Measurements from ENCODE around the gene COPB1.

The COPB1 gene

DNA sequence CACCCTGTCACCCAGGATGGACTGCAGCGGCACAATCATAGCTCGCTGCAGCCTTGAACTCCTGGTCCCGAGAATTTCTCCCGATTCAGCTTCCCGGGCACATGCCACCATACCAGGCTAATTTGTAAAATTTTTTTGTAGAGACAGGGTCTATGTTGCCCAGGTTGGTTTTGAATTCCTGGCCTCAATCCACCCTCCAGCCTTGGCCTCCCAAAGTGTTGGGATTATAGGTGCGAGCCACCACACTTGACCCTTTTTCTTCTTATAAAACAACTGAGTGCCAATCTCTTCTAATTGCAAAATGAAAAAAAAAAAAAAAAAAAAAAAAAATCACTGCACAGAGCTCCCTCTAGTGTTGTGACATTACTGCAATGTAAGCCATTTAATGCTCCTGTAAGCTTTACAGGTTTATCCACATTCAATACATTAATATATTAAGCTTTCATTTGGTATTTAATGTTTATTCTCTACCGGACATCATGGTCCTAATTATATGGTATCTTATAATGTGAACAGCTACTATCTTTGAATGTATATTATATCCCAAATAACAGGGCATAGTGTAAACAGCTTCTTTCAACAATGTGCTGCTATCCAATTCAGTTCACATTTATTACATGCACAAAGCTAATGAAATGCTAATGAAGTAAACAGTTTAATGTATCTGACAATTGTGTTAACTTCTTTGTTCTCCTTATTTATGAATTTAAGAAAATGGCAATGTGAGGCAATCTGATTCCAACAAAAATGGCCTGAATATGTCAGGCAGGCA lies 44.6 kb downstream of the COPB1 start:
- TF ChIP-seq, protein P1, sequence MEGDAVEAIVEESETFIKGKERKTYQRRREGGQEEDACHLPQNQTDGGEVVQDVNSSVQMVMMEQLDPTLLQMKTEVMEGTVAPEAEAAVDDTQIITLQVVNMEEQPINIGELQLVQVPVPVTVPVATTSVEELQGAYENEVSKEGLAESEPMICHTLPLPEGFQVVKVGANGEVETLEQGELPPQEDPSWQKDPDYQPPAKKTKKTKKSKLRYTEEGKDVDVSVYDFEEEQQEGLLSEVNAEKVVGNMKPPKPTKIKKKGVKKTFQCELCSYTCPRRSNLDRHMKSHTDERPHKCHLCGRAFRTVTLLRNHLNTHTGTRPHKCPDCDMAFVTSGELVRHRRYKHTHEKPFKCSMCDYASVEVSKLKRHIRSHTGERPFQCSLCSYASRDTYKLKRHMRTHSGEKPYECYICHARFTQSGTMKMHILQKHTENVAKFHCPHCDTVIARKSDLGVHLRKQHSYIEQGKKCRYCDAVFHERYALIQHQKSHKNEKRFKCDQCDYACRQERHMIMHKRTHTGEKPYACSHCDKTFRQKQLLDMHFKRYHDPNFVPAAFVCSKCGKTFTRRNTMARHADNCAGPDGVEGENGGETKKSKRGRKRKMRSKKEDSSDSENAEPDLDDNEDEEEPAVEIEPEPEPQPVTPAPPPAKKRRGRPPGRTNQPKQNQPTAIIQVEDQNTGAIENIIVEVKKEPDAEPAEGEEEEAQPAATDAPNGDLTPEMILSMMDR (IDR thresholded peaks at IDR 0.05; ENCODE audit: low read depth, low read length, missing control alignments) = peak; percentile 45
- in situ Hi-C loops (cut with HindIII; ENCODE audit: low sequenced_read_pairs) = no loop called here
- DNase-seq (ENCODE audit: low read depth) = peak; percentile 12
- H3K4me3 ChIP-seq (ENCODE audit: low read depth, low read length) = no peak overlapping the region

DNA sequence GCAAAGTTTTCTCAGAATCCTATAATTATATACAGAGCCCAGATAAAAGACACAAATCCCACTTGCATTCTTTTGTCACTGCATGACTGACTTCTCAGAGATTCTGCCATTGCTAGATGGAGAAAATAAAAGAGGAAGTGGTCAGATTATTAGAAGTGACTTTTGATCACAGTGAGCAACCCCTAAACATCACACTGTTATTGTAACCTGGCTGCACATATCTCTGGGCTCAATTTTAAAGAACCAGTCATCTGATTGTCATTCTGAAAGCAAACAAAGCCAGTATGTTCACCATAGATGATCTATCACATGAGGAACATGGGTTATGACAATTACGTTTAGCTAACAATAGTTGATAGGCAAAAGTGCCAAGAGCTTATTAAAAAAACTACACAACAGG lies 47.8 kb downstream of the COPB1 start:
- in situ Hi-C loops (cut with HindIII; ENCODE audit: low sequenced_read_pairs) = no loop called here
- no peak for DNase-seq (ENCODE audit: low read depth)
- TF ChIP-seq, protein P1 (IDR thresholded peaks at IDR 0.05; ENCODE audit: low read depth, low read length, missing control alignments) = no peak
- no peak overlapping the region for H3K4me3 ChIP-seq (ENCODE audit: low read depth, low read length)

DNA sequence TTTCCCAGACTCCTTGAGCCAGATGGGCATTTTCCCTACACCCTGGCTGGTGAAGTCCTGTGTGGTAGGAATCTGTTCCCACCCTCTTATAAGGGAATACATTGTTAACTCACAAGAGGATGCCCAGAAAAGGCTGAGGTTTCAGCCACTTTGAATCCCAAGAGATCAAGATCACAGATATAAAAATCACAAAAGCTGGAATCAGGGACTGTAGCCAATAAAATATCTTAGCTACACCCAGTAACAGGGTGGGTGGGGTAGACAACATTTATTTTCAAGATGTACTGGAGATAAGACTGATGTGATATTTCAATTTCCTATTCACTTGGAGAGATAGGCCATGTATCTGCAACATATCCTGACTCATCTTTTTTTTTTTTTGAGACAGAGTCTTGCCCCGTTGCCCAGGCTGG lies 50.3 kb downstream of the COPB1 start:
- no peak for DNase-seq (ENCODE audit: low read depth)

DNA sequence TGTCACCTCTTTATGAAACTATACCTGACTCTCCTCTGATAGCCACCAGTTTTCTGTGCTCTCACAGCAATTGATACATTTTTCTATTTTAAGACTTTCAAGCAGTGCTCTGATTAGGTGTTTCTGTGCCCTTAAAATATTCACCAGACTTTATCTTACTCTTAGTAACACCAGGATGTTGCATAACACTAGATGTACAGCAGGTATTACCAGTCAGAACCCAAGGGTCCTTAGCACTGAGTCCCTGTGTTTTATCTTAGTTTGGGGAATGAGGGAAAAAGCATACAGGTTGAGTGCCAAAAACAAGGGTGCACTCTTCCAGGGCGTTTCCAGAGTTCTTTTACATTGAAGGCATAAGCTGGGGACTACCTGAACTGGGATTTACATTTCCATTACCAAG lies 51.4 kb downstream of the COPB1 start:
- TF ChIP-seq, protein P1 (IDR thresholded peaks at IDR 0.05; ENCODE audit: low read depth, low read length, missing control alignments) = no peak
- no peak overlapping the region for H3K4me3 ChIP-seq (ENCODE audit: low read depth, low read length)
- no peak for DNase-seq (ENCODE audit: low read depth)
- in situ Hi-C loops (cut with HindIII; ENCODE audit: low sequenced_read_pairs) = no loop called here

More for the DNA sequence above, 50.3 kb downstream of the COPB1 start:
- TF ChIP-seq, protein P1 (IDR thresholded peaks at IDR 0.05; ENCODE audit: low read depth, low read length, missing control alignments) = no peak
- in situ Hi-C loops (cut with HindIII; ENCODE audit: low sequenced_read_pairs) = no loop called here
- H3K4me3 ChIP-seq (ENCODE audit: low read depth, low read length) = no peak overlapping the region

DNA sequence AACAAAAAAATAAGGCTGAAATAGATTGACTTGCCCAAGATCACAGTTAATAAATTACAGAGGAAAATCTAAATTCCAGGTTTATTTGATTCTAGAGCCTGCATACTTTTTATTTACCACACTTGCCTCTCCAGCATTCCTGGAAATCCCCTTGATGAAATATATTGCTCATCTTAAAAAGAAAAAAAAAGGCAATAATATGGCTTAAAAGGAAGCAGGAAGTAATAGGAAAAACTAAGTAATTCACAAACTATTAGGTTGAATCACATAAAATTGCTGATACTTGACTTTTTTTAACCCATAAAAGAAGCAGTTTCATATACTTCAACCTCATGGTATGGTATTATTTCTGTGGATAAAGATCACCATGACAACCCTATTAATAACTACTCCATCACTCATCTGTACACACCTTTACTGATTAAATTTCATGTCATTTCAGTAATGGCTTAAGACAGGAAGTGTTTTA lies 52.9 kb downstream of the COPB1 start:
- in situ Hi-C loops (cut with HindIII; ENCODE audit: low sequenced_read_pairs) = no loop called here
- TF ChIP-seq, protein P1 (IDR thresholded peaks at IDR 0.05; ENCODE audit: low read depth, low read length, missing control alignments) = no peak
- H3K4me3 ChIP-seq (ENCODE audit: low read depth, low read length) = no peak overlapping the region
- DNase-seq (ENCODE audit: low read depth) = no peak

DNA sequence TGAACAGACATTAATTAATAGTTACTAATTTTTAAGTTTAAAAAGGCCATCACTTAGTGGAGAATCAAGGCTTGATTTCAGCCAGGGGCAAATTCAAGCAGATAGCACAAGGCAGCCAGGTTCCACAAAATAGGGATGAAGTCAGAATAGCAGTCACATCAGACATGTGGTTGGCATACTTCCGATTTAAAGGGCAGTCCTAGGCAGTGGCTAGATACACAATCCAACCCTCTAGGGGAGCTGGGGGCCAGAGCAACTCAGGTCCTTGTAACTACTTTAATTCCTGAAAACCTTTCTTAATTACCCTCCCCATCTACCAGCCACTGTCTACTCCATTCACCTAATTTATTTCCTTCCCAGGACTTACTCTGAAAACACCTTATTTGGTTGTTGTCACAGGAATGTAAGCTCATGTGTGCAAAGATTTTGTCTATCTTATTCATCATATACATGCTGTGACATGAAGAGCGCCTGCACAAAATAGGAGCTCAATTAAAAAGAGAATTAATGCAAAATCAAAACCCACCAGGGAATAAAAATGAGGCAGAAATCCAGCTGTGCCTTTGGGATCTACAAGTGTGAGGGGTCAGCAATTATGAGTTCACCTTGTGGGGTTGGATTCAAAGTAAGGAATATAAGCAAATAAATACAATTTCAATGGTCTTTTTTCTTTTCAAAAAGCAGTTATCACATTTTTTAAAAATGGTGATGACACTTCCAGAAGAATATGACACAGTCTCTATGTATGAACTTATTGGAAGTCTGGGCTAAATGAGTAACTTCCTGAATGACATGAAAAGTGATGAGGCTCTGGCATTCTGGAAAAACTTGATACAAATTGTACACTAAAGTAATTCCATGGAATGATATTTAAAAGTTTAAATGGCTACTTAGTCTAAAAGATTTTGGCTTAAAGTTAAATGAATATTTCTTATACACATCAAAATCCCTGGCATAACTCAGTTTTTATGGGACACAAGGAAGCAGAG lies 53.8 kb downstream of the COPB1 start:
- TF ChIP-seq, protein P1 (IDR thresholded peaks at IDR 0.05; ENCODE audit: low read depth, low read length, missing control alignments) = no peak
- no peak overlapping the region for H3K4me3 ChIP-seq (ENCODE audit: low read depth, low read length)
- in situ Hi-C loops (cut with HindIII; ENCODE audit: low sequenced_read_pairs) = no loop called here
- no peak for DNase-seq (ENCODE audit: low read depth)

All from astrocyte of the cerebellum (primary cell).